Activated CD8-positive, alpha-beta memory T cell treated with anti-CD3 and anti-CD28 coated beads for 36 hours (primary cell): ENCODE results near the gene MOB1A. TPM values are rescaled to one million over a fixed set of nuclear protein-coding genes. Genes with fewer than 3 reads are reported as not detected.

Source experiments
- CTCF ChIA-PET: fragments of 350-600 bp; sonication (Branson Sonifier 250); formaldehyde crosslinking; loops from one replicate; lab custom pipeline; 2021; ENCODE audit warnings: antibody characterized with exemption; lab: Charles Lee
- POLR2A ChIA-PET: fragments of 350-600 bp; sonication (Branson Sonifier 250); formaldehyde crosslinking; loops from one replicate; lab custom pipeline; 2021; ENCODE audit warnings: antibody characterized with exemption; lab: Charles Lee
- total RNA-seq, 2 experiments: library from RNA; stranded (reverse); gene quantifications; one replicate each; pipeline ENCODE4 v1.2.3, GENCODE V29; 2021

MOB1A gene
- total RNA-seq, 2 experiments from 2014 or later: 157 to 164 TPM

DNA sequence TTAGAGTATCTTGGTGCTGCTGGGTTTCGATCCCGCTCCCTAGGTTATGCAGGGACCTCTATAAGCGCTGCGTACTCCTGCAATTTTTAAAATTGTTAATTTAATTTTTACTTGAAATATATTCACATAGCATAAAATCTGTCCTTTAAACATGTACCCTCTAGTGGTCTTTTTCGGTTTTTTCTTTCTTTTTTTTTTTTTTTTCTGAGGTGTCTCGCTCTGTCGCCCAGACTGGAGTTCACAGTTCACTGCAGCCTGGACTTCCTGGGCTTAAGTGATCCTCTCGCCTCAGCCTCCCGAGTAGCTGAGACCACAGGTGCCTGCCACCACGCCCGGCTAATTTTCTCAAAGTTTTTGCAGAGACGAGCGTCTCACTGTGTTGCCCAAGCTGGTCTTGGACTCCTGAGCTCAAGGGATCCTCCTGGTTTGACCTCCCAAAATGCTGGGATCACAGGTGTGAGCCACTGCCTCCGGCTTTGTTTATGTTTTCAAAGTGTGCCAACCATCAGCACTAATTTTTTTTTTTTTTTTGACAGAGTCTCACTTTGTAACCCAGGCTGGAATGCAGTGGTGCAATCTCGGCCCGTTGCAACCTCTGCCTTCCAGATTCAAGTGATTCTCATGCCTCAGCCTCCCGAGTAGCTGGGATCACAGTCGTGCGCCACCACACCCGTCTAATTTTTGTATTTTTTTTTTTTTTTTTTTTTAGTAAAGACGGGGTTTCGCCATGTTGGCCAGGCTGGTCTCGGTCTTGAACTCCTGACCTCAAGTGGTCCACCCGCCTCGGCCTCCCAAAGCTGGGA lies 585 bp upstream of the MOB1A start:
- ChIA-PET POLR2A (interaction anchor here (0.6 to 2.2 kb wide), 11 partner anchors 13 to 946 kb away, joined by 3 to 51 read pairs (median 4); partner anchors contain the start of genes BOLA3, DGUOK, MTHFD2 and PRADC1), CTCF (interaction anchor here (0.8 to 2.8 kb wide), 16 partner anchors 11 to 442 kb away, joined by 3 to 23 read pairs (median 4); partner anchors contain the start of genes MTHFD2, STAMBP and TPRKB)

DNA sequence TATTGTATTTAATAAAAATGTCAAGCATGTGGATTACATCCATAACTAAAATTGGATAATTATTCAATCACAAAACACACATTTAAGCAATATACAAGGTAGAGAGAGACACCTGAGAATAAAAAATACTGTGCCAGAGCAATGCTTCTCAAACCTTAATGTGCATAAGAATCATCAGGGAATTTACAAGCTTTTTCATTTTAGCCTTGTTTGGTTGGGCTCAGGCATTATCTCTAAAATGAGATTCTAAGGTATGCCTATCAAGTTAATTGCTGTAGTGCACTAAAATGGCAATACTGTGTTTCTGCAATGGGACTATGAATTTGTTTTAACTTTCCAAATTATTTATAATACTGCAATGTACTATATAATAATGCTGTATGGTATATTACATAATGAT lies 983 bp downstream of the MOB1A start:
- POLR2A ChIA-PET: interaction anchor here (0.6 to 2.2 kb wide), 12 partner anchors 10 to 343 kb away, joined by 3 to 51 read pairs (median 4); partner anchors contain the start of genes BOLA3 and MTHFD2
- CTCF ChIA-PET: interaction anchor here (1.0 to 2.8 kb wide), 6 partner anchors 9 to 349 kb away, joined by 4 to 23 read pairs (median 4); partner anchors contain the start of genes MTHFD2 and STAMBP

GRCh38 chr2:74174909-74175308 lies 3.8 kb downstream of the MOB1A start:
- CTCF ChIA-PET: interaction anchor here (1.5 kb wide), 1 partner anchor 24 kb away, joined by 3 read pairs; no protein-coding TSS in a partner anchor
- POLR2A ChIA-PET: no interaction called here

DNA sequence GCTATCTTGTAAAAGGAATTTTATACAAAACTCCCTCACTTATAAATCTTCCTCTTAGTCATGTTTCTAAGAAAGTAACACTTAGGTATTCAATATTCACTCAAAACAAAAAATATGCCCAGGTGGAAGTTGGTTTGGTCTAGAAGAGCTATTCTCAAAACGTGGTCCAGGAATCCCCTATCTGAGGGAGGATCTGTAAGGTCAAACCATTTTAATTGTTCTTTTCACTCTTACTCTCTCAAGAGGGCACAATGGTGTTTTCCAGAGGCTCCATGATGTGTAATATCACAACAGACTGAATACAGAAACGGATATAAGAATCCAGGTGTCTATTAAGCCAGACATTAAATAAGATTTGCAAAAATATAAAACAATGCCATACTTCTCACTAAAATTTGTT lies 9.9 kb downstream of the MOB1A start:
- CTCF ChIA-PET: interaction anchor here (0.6 to 1.5 kb wide), 4 partner anchors 10 to 55 kb away, joined by 3 to 4 read pairs (median 4); partner anchors contain the start of genes BOLA3 and MOB1A

DNA sequence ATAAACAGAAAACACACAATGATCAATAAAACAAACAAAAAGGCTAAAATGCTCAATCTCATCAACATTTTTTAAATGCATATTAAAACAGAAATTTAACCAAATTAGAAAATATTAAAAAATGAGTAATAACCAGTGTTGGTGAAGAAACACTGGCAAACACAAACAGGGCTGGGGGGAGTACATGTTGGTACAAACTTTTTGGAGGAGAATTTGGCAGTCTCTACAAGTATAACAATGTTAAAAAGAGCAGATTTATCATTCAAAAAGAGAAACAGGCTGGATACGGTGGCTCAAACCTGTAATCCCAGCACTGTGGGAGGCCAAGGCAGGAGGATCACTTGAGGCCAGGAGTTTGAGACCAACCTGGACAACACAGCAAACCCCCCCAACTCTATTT lies 13.9 kb downstream of the MOB1A start:
- CTCF ChIA-PET: interaction anchor here (1.7 kb wide), 1 partner anchor 14 kb away, joined by 3 read pairs; no protein-coding TSS in a partner anchor
- POLR2A ChIA-PET: no interaction called here

More for the DNA sequence above, 9.9 kb downstream of the MOB1A start:
- POLR2A ChIA-PET: interaction anchor here (0.8 kb wide), 1 partner anchor 9 kb away, joined by 3 read pairs; no protein-coding TSS in a partner anchor

DNA sequence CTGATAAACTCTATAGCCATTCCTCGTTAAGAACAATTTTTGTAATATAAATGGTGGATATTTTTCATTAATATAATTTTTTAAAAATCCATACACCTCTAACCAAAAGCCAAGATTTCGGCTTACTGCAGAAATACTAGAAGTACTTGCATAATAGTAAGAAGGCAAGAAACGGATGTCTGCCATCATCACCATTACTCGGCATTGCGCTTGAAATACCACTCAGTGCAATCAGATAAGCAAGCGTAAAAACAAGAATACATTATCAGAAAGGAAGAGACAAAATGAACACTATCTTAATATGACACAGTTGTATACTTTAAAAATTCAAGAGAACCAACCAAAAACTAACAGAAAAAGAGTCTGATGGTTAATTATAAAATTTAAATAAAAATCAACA lies 15.7 kb downstream of the MOB1A start:
- CTCF ChIA-PET: no interaction called here
- POLR2A ChIA-PET: no interaction called here

- POLR2A ChIA-PET: no interaction called here
- CTCF ChIA-PET: interaction anchor here (1.6 kb wide), 1 partner anchor 8 kb away, joined by 6 read pairs; the partner anchor contains the start of gene BOLA3
Measured at GRCh38 chr2:74155830-74156229, 22.8 kb downstream of the MOB1A start.

- CTCF ChIA-PET: interaction anchor here (1.8 kb wide), 1 partner anchor 26 kb away, joined by 4 read pairs; the partner anchor contains the start of gene MOB1A
- POLR2A ChIA-PET: no interaction called here
Measured at GRCh38 chr2:74152954-74153353, 25.7 kb downstream of the MOB1A start.

- POLR2A ChIA-PET: interaction anchor here (0.5 to 0.9 kb wide), 3 partner anchors 14 to 50 kb away, joined by 3 read pairs; partner anchors contain the start of gene MTHFD2
- CTCF ChIA-PET: interaction anchor here (0.9 kb wide), 1 partner anchor 242 kb away, joined by 3 read pairs; no protein-coding TSS in a partner anchor
Measured at GRCh38 chr2:74149570-74150319, 28.9 kb downstream of the MOB1A start.

- ChIA-PET CTCF (no interaction called here), POLR2A (interaction anchor here (0.5 kb wide), 1 partner anchor 49 kb away, joined by 3 read pairs; the partner anchor contains the start of gene MTHFD2)
Measured at GRCh38 chr2:74149247-74149525, 29.5 kb downstream of the MOB1A start.

DNA sequence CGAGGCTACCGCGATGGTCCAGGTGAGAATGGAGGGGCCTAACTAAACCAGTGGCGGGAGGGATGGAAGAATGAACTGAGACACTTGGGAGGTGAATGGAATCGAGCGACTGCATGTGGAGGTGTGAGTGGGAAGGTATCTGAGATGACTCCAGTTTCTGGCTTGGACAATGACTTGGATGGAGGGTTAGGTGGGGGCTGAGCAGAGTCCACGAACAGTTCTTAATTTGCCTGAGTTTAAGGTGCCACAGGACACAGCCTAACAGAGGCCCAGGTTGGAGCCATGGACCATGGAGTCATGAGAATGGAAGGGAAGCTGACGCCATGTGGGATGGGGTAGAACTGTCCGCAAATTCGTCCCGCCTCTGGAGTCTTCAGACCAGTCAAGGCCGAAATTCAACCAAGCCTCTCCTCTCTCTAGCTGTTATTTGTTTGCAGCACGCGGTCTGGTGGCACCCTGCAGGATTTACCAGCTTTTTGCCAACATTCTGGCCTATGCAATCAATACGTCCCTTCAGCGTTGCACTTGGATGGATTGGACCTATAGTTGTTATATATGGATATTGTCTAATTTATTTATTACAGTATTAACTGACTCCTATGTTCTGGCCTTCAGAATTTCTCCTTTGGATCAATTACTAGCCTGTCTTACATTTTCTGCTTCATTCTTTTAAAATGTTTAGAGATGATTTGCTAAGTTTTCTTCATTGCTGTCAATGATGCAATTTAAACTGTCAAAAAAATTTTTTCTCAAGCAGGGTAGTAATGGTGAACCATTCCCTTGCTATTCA lies 30.0 kb downstream of the MOB1A start:
- CTCF ChIA-PET: interaction anchor here (0.6 to 1.7 kb wide), 6 partner anchors 19 to 324 kb away, joined by 3 to 12 read pairs (median 4); partner anchors contain the start of gene MOB1A
- POLR2A ChIA-PET: interaction anchor here (1.7 to 2.4 kb wide), 2 partner anchors 30 to 58 kb away, joined by 8 to 17 read pairs; partner anchors contain the start of gene MOB1A

DNA sequence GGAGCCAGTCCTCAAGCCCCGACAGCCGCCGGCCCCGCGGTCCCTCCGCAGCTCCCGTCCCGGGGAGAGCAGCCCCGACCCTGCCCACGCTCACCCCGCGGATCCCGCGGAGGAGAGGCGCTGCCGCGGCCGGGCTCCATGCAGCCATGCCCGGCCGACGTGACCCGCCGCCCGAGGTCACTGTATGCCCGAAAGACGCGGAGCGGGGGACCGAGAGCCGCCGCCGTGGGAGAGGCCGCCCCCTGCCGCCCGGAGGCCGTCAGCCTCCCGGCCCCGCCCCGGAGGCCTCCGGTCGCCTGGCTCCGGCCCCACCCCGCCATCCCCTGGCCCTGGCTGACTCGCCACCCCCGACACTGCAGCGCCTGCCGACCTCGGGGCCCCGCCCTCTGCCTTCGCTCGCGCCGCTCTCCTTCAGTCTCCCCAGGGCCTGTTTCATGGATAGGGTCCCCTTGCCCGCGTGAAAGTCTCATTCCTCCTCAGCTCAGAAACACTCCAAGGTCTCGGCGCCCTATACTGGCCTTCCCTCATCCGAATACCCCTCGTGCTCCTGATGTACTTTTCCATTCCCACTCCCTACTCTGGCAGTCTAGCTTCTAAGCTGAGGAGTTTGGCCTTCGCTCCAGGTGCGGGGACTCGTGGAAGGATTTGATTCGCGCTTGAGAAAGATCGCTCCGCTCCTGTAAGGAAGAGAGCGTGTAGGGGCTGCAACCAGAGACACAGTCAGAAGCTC lies 30.8 kb downstream of the MOB1A start, which contains the start of gene BOLA3:
Gene BOLA3 (minus strand): TSS at position 186 of the 730 bp plus-strand sequence. CDS start 38 bp downstream, at position 148.
- POLR2A ChIA-PET: interaction anchor here (0.5 to 2.4 kb wide), 8 partner anchors 16 to 221 kb away, joined by 3 to 17 read pairs (median 3); partner anchors contain the start of genes MOB1A and MTHFD2
- CTCF ChIA-PET: interaction anchor here (0.5 to 1.7 kb wide), 12 partner anchors 9 to 324 kb away, joined by 3 to 12 read pairs (median 4); partner anchors contain the start of gene MOB1A

GRCh38 chr2:74146929-74147726 lies 31.6 kb downstream of the MOB1A start:
- ChIA-PET CTCF (interaction anchor here (0.5 to 1.7 kb wide), 10 partner anchors 9 to 323 kb away, joined by 3 to 12 read pairs (median 4); no protein-coding TSS in a partner anchor), POLR2A (interaction anchor here (0.5 to 2.4 kb wide), 10 partner anchors 16 to 246 kb away, joined by 3 to 17 read pairs (median 3); partner anchors contain the start of genes MOB1A and MTHFD2)

DNA sequence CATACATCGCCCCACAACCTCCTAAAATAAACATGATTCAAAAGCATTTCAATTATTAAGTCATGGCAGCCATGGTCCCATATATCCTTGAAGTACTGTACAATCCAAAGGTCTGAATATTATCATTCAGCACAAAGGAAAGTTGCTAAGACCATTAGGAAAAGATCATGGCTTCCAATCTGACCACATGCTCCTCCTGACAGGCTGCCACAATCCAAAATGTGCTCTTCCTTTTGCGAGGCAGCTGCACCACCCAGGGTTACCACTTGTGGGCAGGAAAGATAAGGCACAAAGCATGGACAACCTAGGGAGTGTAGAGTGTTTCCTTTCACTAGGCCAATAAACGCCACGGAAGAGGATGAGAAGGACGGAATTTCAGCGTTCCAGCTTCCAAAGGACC lies 36.3 kb downstream of the MOB1A start:
- CTCF ChIA-PET: no interaction called here
- POLR2A ChIA-PET: no interaction called here

GRCh38 chr2:74138600-74139323 lies 39.9 kb downstream of the MOB1A start:
- CTCF ChIA-PET: interaction anchor here (0.5 kb wide), 1 partner anchor 508 kb away, joined by 4 read pairs; no protein-coding TSS in a partner anchor

More at GRCh38 chr2:74138600-74139323, 39.9 kb downstream of the MOB1A start:
- POLR2A ChIA-PET: no interaction called here
